ENCODE measurements around the gene FBLIM1. TPM values are rescaled to one million over a fixed set of nuclear protein-coding genes. Genes with fewer than 3 reads are reported as not detected.

Gene FBLIM1
- total and polyA plus RNA-seq, 8 donors: 17.5 to 128 (median 69.0) TPM

Other genes with a start within 250 kb of the FBLIM1 start
- 100 to 1,000 TPM in 1 of 5 donors, 10 to 100 TPM in 2, 1 to 10 TPM in 2; 8.3 to 125 (median 23.9) TPM for gene CASP9, start 234.6 kb upstream of the FBLIM1 start, total RNA-seq
- gene CASP9, start 234.6 kb upstream of the FBLIM1 start, polyA plus RNA-seq: 10 to 100 TPM in 2 of 3 donors, 1 to 10 TPM in 1; 9.5 to 16.6 (median 16.0) TPM
- gene DNAJC16, start 231.9 kb upstream of the FBLIM1 start, total RNA-seq: 10 to 100 TPM in 4 of 5 donors, 1 to 10 TPM in 1; 2.9 to 26.4 (median 21.7) TPM
- 1 to 10 TPM; 1.8 to 3.8 (median 2.6) TPM for gene DNAJC16, start 231.9 kb upstream of the FBLIM1 start, polyA plus RNA-seq
- 1 to 10 TPM in 2 of 5 donors, under 1 TPM in 1, not detected in 2; 0.14 to 9.8 (median 4.6) TPM for gene AGMAT, start 173.7 kb upstream of the FBLIM1 start, total RNA-seq
- gene AGMAT, start 173.7 kb upstream of the FBLIM1 start, polyA plus RNA-seq: under 1 TPM; 0.35 to 0.56 (median 0.46) TPM
- gene DDI2, start 141.3 kb upstream of the FBLIM1 start, total RNA-seq: 100 to 1,000 TPM in 1 of 5 donors, 10 to 100 TPM in 4; 12.7 to 261 (median 42.8) TPM
- gene DDI2, start 141.3 kb upstream of the FBLIM1 start, polyA plus RNA-seq: 1 to 10 TPM; 3.1 to 5.0 (median 4.1) TPM
- 10 to 100 TPM; 22.3 to 63.0 (median 36.2) TPM for gene PLEKHM2, start 74.5 kb upstream of the FBLIM1 start, total RNA-seq
- 10 to 100 TPM; 19.3 to 33.9 (median 25.2) TPM for gene PLEKHM2, start 74.5 kb upstream of the FBLIM1 start, polyA plus RNA-seq
- gene SLC25A34, start 22.5 kb upstream of the FBLIM1 start, total RNA-seq: 10 to 100 TPM in 2 of 5 donors, 1 to 10 TPM in 2, not detected in 1; 1.8 to 16.9 (median 7.5) TPM
- 1 to 10 TPM in 2 of 3 donors, under 1 TPM in 1; 0.75 to 4.1 (median 1.9) TPM for gene SLC25A34, start 22.5 kb upstream of the FBLIM1 start, polyA plus RNA-seq
- gene TMEM82, start 16.3 kb upstream of the FBLIM1 start, total RNA-seq: 1 to 10 TPM in 2 of 5 donors, not detected in 3; 2.2 to 4.9 TPM
- under 1 TPM in 2 of 3 donors, not detected in 1; 0.10 to 0.75 TPM for gene TMEM82, start 16.3 kb upstream of the FBLIM1 start, polyA plus RNA-seq
- gene UQCRHL, start 48.9 kb downstream of the FBLIM1 start, total RNA-seq: 10 to 100 TPM in 1 of 5 donors, 1 to 10 TPM in 2, under 1 TPM in 1, not detected in 1; 0.58 to 11.0 (median 2.0) TPM
- 1 to 10 TPM; 2.4 to 3.4 (median 3.2) TPM for gene UQCRHL, start 48.9 kb downstream of the FBLIM1 start, polyA plus RNA-seq
- gene SPEN, start 88.9 kb downstream of the FBLIM1 start, total RNA-seq: 100 to 1,000 TPM in 1 of 5 donors, 10 to 100 TPM in 4; 16.8 to 114 (median 44.9) TPM
- 10 to 100 TPM in 1 of 3 donors, 1 to 10 TPM in 2; 5.6 to 14.7 (median 8.7) TPM for gene SPEN, start 88.9 kb downstream of the FBLIM1 start, polyA plus RNA-seq
- 100 to 1,000 TPM in 1 of 5 donors, 10 to 100 TPM in 4; 13.0 to 136 (median 65.9) TPM for gene ZBTB17, start 217.3 kb downstream of the FBLIM1 start, total RNA-seq
- gene ZBTB17, start 217.3 kb downstream of the FBLIM1 start, polyA plus RNA-seq: 10 to 100 TPM; 40.7 to 46.3 (median 44.2) TPM
- gene SRARP, start 245.4 kb downstream of the FBLIM1 start, total RNA-seq: not detected
- gene SRARP, start 245.4 kb downstream of the FBLIM1 start, polyA plus RNA-seq: under 1 TPM in 1 of 3 donors, not detected in 2; 0.75 TPM

Measured in stomach (tissue), 8 donors.